GM18951 (cell line): ENCODE data around the gene TRIML2.

ENCODE experiments used
- POLR2A ChIP-seq: IDR thresholded peaks from 4 replicates; pipeline ENCODE4 v1.6.1; 2011; ENCODE audit warnings: mild to moderate bottlenecking; ENCODE audit not compliant: insufficient read length, insufficient read depth; ENCODE audit errors: extremely low read depth
- in situ Hi-C: fragments of 300-500 bp; cut with MboI; formaldehyde crosslinking; loops from one replicate; pipeline ENCODE4 v1.12.0; 2022; ENCODE audit warnings: low sequenced_read_pairs, mixed read lengths, inconsistent platforms; ENCODE audit not compliant: unreplicated experiment

TRIML2 gene, protein sequence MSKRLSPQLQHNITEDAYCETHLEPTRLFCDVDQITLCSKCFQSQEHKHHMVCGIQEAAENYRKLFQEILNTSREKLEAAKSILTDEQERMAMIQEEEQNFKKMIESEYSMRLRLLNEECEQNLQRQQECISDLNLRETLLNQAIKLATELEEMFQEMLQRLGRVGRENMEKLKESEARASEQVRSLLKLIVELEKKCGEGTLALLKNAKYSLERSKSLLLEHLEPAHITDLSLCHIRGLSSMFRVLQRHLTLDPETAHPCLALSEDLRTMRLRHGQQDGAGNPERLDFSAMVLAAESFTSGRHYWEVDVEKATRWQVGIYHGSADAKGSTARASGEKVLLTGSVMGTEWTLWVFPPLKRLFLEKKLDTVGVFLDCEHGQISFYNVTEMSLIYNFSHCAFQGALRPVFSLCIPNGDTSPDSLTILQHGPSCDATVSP

DNA sequence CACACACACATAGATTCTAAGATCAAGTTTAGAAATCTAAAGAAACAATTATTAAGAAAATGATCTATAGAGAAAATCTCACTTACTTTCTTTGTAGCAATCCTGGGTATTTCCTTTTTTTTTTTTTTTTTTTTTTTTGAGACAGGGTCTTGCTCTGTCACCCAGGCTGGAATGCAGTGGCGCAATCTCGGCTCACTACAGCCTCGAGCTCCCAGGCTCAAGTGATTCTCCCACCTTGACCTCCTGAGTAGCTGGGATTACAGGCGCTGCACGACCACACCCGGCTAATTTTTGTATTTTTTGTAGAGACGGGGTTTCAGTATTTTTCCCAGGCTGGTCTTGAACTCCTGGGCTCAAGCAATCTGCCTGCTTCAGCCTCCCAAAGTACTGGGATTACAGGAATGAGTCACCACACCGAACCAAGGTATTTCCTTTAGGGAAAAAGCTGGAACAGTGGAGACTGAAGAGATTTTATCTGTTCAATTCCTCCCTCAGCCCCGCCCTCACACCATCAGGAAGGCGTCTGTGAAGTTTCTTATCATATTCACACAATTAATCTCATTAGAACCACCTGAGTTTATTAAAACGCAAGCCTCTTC is at the start of gene TRIML2:
TSS of gene TRIML2 (minus strand) at position 447 of the 599 bp plus-strand sequence. CDS start 4,235 bp downstream, outside the sequence.
- in situ Hi-C loops = no loop called here
- TF ChIP-seq POLR2A = no peak

DNA sequence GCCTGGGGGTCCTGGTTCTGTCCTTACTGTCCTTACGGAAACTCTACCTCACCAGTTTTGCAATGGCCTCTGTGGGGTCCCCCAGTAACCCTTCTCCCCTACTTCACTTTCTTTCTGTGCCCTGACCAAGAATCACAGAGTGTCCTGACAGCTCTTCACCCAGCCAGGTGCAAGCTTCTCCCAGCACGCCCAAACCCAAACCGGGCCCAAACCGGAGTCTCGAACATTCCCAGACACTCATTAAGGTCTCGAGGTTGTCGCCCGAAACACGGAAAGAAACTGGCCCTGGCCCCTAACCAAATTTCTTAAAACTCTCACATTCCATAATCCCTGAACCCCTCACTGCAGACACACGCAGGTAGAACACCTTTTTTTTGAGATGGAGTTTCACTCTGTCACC is 48.9 kb upstream of the TRIML2 start:
- TF ChIP-seq POLR2A = no peak
- in situ Hi-C loops = no loop called here

DNA sequence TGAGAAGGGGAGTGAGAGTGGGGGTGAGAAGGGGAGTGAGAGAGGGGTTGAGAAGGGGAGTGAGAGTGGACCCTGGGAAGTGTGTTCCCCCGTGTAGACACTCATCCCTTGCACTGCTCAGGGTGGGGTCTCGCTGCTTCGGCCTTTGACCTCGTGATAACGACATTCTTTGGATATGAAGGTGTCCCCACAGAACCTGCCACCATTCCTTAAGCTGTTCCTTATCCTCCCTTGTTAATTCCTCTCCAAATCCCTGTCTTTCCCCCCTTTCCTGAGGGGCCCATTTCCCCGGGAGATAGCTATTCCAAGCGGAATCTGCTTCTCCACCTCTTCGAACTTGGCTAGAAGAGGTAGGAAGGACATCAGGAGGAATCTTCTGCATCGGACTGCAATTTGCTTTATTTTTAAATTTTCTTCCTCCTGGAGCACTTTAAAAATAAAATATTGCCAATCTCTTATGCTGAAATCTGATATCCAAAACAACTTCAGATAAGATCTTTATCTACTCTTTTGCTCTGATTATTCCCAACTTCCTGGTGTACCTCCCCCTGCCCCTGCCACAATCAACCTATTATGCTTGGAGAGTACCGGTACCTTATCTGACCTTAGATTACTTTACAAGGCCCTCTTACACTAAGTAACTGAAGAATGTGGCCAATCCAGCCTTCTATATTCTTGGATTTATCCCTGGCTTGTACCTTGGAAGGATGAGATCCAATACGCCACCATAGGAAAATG is 45.4 kb upstream of the TRIML2 start:
- no peak for TF ChIP-seq POLR2A
- in situ Hi-C loops = no loop called here

- in situ Hi-C loops = no loop called here
Observed at GRCh38 chr4:188147776-188148175, 38.4 kb upstream of the TRIML2 start.

GRCh38 chr4:188147176-188147575 is 37.8 kb upstream of the TRIML2 start:
- in situ Hi-C loops = no loop called here
- TF ChIP-seq POLR2A = no peak

More at GRCh38 chr4:188147776-188148175, 38.4 kb upstream of the TRIML2 start:
- TF ChIP-seq POLR2A = no peak

DNA sequence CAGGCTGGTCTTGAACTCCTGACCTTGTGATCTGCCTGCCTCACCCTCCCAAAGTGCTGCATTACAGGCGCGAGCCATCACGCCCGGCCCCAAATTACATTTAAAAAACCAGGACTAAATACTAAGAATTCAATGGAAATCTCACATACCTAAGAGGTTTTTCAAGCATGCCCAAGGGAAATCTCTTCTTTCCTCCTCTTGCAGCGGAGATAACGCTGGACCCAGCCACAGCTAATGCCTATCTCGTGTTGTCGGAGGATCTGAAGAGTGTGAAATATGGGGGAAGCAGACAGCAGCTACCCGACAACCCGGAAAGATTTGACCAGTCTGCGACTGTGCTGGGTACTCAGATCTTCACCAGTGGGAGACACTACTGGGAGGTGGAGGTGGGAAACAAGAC is 37.2 kb upstream of the TRIML2 start:
- in situ Hi-C loops = no loop called here
- TF ChIP-seq POLR2A = no peak

DNA sequence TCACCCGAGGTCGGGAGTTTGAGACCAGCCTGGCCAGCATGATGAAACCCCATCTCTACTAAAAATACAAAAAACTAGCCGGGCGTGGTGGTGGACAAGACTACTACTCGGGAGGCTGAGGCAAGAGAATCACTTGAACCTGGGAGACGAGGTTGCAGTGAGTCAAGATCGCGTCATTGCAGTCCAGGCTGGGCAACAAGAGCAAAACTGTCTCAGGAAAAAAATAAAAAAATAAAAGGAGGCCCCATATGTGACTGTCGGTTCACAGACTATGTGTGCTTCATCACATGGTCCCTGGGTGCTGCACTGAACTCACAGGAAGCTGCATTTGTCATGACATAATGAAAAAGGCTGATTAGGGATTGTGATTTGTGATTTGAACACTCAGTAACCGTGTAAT is 36.2 kb upstream of the TRIML2 start:
- in situ Hi-C loops = no loop called here

GRCh38 chr4:188143731-188144130 is 34.3 kb upstream of the TRIML2 start:
- TF ChIP-seq POLR2A = no peak
- in situ Hi-C loops = no loop called here

More for the DNA sequence above, 36.2 kb upstream of the TRIML2 start:
- TF ChIP-seq POLR2A = no peak

DNA sequence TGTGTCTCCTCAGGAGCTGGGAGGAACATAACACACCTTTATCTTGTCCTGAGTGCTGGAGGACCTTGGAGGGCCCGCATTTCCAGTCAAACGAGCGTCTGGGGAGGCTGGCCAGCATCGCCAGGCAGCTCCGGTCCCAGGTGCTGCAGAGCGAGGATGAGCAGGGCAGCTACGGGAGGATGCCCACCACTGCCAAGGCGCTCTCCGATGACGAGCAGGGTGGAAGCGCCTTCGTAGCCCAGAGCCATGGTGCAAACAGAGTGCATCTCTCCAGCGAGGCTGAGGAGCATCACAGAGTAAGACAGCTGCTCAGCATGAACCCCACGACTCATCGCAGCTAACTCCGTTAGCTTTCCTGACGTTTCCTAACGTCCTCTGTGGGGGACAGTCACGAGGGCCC is 30.3 kb upstream of the TRIML2 start:
- no peak for TF ChIP-seq POLR2A
- in situ Hi-C loops = no loop called here

GRCh38 chr4:188139141-188139540 is 29.7 kb upstream of the TRIML2 start, which contains the start of gene TRIML1:
TRIML1 (plus strand) TSS chr4:188139441; CDS start chr4:188139559, 118 bp downstream.
- in situ Hi-C loops = no loop called here
- TF ChIP-seq POLR2A = no peak

- no peak for TF ChIP-seq POLR2A
- in situ Hi-C loops = no loop called here
Observed at GRCh38 chr4:188138227-188138626, 28.8 kb upstream of the TRIML2 start.

GRCh38 chr4:188132232-188132631 is 22.8 kb upstream of the TRIML2 start:
- no peak for TF ChIP-seq POLR2A
- in situ Hi-C loops = no loop called here

- TF ChIP-seq POLR2A = no peak
- in situ Hi-C loops = no loop called here
Observed at GRCh38 chr4:188130355-188130754, 21.0 kb upstream of the TRIML2 start.
